K562 (cell line): Measurements from ENCODE around the gene OR7G1. TPM values are rescaled to one million over a fixed set of nuclear protein-coding genes. Genes with fewer than 3 reads are reported as not detected.

ENCODE experiments used
- ATAC-seq: fragments of 200-7000 bp; cut with Tn5 transposase; 3 replicates; pipeline ENCODE4 v1.9.1; 2020; ENCODE audit warnings: moderate library complexity
- BruUV-seq: library from RNA; stranded (reverse); fragments of 400-500 nt; replicated peaks from 2 replicates; lab custom pipeline; 2021; lab: Mats Ljungman, UMichigan
- CTCF ChIA-PET: fragments of 300-600 bp; formaldehyde crosslinking; extraction: SDS; loops from one replicate; lab custom pipeline; 2021; ENCODE audit warnings: low intra/inter-chr PET ratio; lab: Yijun Ruan, JAX
- POLR2A ChIA-PET: fragments of 300-600, 350-650 bp; sonication (Branson Sonifier 250); formaldehyde crosslinking; extraction: SDS; loops from one replicate; lab custom pipeline; 2021; ENCODE audit warnings: antibody characterized with exemption, inconsistent platforms; lab: Yijun Ruan, JAX
- DNase-seq, 4 experiments: peaks; one replicate each; pipeline versions ENCODE4 v3.0.0 to v3.0.0-alpha.2; 2011 to 2018; ENCODE audit warnings: low spot score in 3 of 4, mixed read lengths in 3 of 4; ENCODE audit errors: extremely low read depth in 1 of 4
- FAIRE-seq: peaks from 2 replicates; lab custom pipeline; 2011; peaks lifted over from hg19 to GRCh38; lab: Jason Lieb, UNC
- H2AFZ ChIP-seq: 2 replicates; pipeline ENCODE4 v1.6.0; 2011; ENCODE audit warnings: low read depth, low read length, control low read depth, inconsistent platforms
- H3K27ac ChIP-seq: fragments of 200-600 bp; 3 replicates; pipeline ENCODE4 v1.8.0; 2011; ENCODE audit warnings: low read depth, mild to moderate bottlenecking, control low read depth, inconsistent platforms, low read length, moderate library complexity, mixed read lengths; ENCODE audit errors: extremely low read depth
- H3K27me3 ChIP-seq, 2 experiments: fragments of 300-600 bp in 1 of 2; 2 replicates in 1 of 2; 3 replicates in 1 of 2; pipeline versions ENCODE4 v1.6.0 to v1.8.0; 2011; ENCODE audit warnings: inconsistent platforms in 2 of 2, low read length in 2 of 2, mild to moderate bottlenecking in 1 of 2, mixed read lengths in 1 of 2, moderate library complexity in 1 of 2; ENCODE audit not compliant: control insufficient read depth in 2 of 2, insufficient read depth in 2 of 2
- H3K36me3 ChIP-seq: fragments of 300-600 bp; 3 replicates; pipeline ENCODE4 v1.8.0; 2011; ENCODE audit warnings: mild to moderate bottlenecking, low read length, inconsistent platforms; ENCODE audit not compliant: control insufficient read depth, insufficient read depth
- H3K4me1 ChIP-seq, 2 experiments: fragments of 200-600 bp in 1 of 2; replicated peaks in 1 of 2; 2 replicates in 1 of 2; 3 replicates in 1 of 2; pipeline versions ENCODE4 v1.5.1 to v1.8.0; 2011; ENCODE audit warnings: inconsistent platforms in 2 of 2, low read length in 2 of 2, mild to moderate bottlenecking in 1 of 2, mixed read lengths in 1 of 2, moderate library complexity in 1 of 2; ENCODE audit not compliant: control insufficient read depth in 2 of 2, insufficient read depth in 2 of 2
- H3K4me2 ChIP-seq: 2 replicates; pipeline ENCODE4 v1.6.1; 2011; ENCODE audit warnings: low read length, control low read depth, inconsistent platforms, mixed read lengths; ENCODE audit not compliant: insufficient read depth
- H3K4me3 ChIP-seq: fragments of 200-600 bp; sonication (generic), shearing (Covaris generic); 2 replicates; pipeline ENCODE4 v1.5.1; 2016; ENCODE audit warnings: control low read depth, inconsistent platforms
- H3K79me2 ChIP-seq: fragments of 200-600 bp; 3 replicates; pipeline ENCODE4 v1.8.0; 2011; ENCODE audit warnings: low read length, inconsistent platforms; ENCODE audit not compliant: control insufficient read depth, insufficient read depth
- H3K9ac ChIP-seq, 2 experiments: 2 replicates each; pipeline versions ENCODE4 v1.6.0 to v1.6.1; 2011; ENCODE audit warnings: low read depth in 2 of 2, low read length in 2 of 2, control low read depth in 1 of 2, inconsistent platforms in 1 of 2, mild to moderate bottlenecking in 1 of 2, mixed read lengths in 1 of 2; ENCODE audit not compliant: insufficient read depth in 1 of 2
- H3K9me1 ChIP-seq: one replicate; pipeline ENCODE4 v1.6.0; 2011; ENCODE audit warnings: inconsistent platforms, mild to moderate bottlenecking, low read length, moderate library complexity; ENCODE audit not compliant: control insufficient read depth, insufficient read depth
- H3K9me3 ChIP-seq: replicated peaks from 2 replicates; pipeline ENCODE4 v1.5.1; 2011; ENCODE audit warnings: low read depth, low read length, inconsistent platforms; ENCODE audit not compliant: control insufficient read depth, insufficient read depth
- H4K20me1 ChIP-seq: replicated peaks from 2 replicates; pipeline ENCODE4 v1.6.1; 2011; ENCODE audit warnings: low read length, inconsistent platforms, mixed read lengths; ENCODE audit not compliant: control insufficient read depth, insufficient read depth
- AFF4 ChIP-seq: sonication (generic); formaldehyde crosslinking; IDR thresholded peaks from 2 replicates; pipeline ENCODE4 v1.8.0; 2023; ENCODE audit warnings: mild to moderate bottlenecking, missing genetic modification reagents
- ATF7 ChIP-seq: fragments of 450-650 bp; IDR thresholded peaks from 2 replicates; pipeline ENCODE4 v1.7.1; 2014; ENCODE audit warnings: mild to moderate bottlenecking, moderate library complexity
- CAMTA2 ChIP-seq: fragments of 250-450 bp; sonication (Bioruptor Pico); conservative IDR thresholded peaks from 2 replicates; pipeline ENCODE4 v1.5.1; 2022
- DIDO1 ChIP-seq: fragments of 450-650 bp; IDR thresholded peaks from 2 replicates; pipeline ENCODE4 v1.6.1; 2016; ENCODE audit warnings: low read depth, missing biosample characterization, missing genetic modification characterization
- ETS2 ChIP-seq: IDR thresholded peaks from 2 replicates; pipeline ENCODE4 v1.6.1; 2016; ENCODE audit warnings: borderline replicate concordance, missing genetic modification characterization, mild to moderate bottlenecking, moderate library complexity, missing compliant biosample characterization; ENCODE audit not compliant: poor library complexity, severe bottlenecking
- HES1 ChIP-seq: fragments of 450-650 bp; IDR thresholded peaks from 2 replicates; pipeline ENCODE4 v1.6.1; 2016; ENCODE audit warnings: low read depth, mild to moderate bottlenecking, moderate library complexity
- NFYB ChIP-seq: IDR thresholded peaks from 2 replicates; pipeline ENCODE4 v1.6.1; 2011; ENCODE audit warnings: mild to moderate bottlenecking, moderate library complexity; ENCODE audit not compliant: insufficient read length; ENCODE audit errors: extremely low read depth
- NR1H2 ChIP-seq: sonication (generic); formaldehyde crosslinking; IDR thresholded peaks from 2 replicates; pipeline ENCODE4 v1.4.0; 2020; ENCODE audit warnings: mild to moderate bottlenecking, missing genetic modification reagents
- PRPF4 ChIP-seq: fragments of 200-400 bp; formaldehyde crosslinking; IDR thresholded peaks from one replicate; pipeline ENCODE4 v1.6.1; 2017; ENCODE audit warnings: low read length, low read depth, mild to moderate bottlenecking; ENCODE audit not compliant: insufficient read depth, poor library complexity, severe bottlenecking
- WGBS: fragments of 100-300 bp; shearing (Covaris generic); methylation state at CpG from one replicate; pipeline ENCODE4 v1.1.6; 2016; ENCODE audit warnings: low coverage, mixed read lengths; ENCODE audit not compliant: insufficient coverage; ENCODE audit errors: missing lambda C conversion rate; 5-methylcytosine and 5-hydroxymethylcytosine counted together
- in situ Hi-C: fragments of 300-500 bp; cut with MboI; formaldehyde crosslinking; loops from 4 replicates; pipeline ENCODE4 v1.15.0; 2018; ENCODE audit warnings: inconsistent platforms, mixed read lengths
- intact Hi-C: fragments of 100-400 bp; cut with micrococcal nuclease; formaldehyde crosslinking; loops from 2 replicates; pipeline ENCODE4 v1.14.2; 2022
- polyA plus RNA-seq, 8 experiments: library from polyadenylated mRNA; depleted of rRNA in 4 of 8; stranded (reverse) in 5 of 8; unstranded in 3 of 8; fragments of >200 nt; fragmentation: Nextera tagmentation in 2 of 8; fragmentation: Illumina TruSeq in 1 of 8; extraction: Ambion mirVana in 2 of 8; extraction: Trizol in 1 of 8; gene quantifications; 2 replicates each; pipeline versions ENCODE4 v1.2.1 to v1.2.3, GENCODE V29; 2011 to 2014; ENCODE audit warnings: inconsistent platforms in 1 of 8, missing spikeins in 1 of 8
- total RNA-seq, 7 experiments: library from RNA; depleted of rRNA in 6 of 7; stranded (reverse); fragments of >200 nt in 6 of 7; fragmentation: Illumina TruSeq in 2 of 7; extraction: Trizol in 2 of 7; gene quantifications; 2 replicates each; pipeline versions ENCODE4 v1.2.1 to v1.2.3, GENCODE V29; 2011 to 2021; ENCODE audit warnings: low replicate concordance in 1 of 7
- TF ChIP-seq, protein P1 (sequence below): fragments of 250-450 bp; sonication (Bioruptor Pico); IDR thresholded peaks from 2 replicates; pipeline ENCODE4 v1.5.0; 2021; ENCODE audit warnings: mild to moderate bottlenecking, moderate library complexity
- TF ChIP-seq, protein P2 (sequence below): fragments of 250-450 bp; sonication (Bioruptor Pico); IDR thresholded peaks from 2 replicates; pipeline ENCODE4 v1.4.0; 2020; ENCODE audit warnings: mild to moderate bottlenecking, moderate library complexity
- TF ChIP-seq, protein P3 (sequence below): sonication (generic); formaldehyde crosslinking; IDR thresholded peaks from 2 replicates; pipeline ENCODE4 v1.8.0; 2022; ENCODE audit warnings: missing genetic modification reagents, mild to moderate bottlenecking, moderate library complexity, borderline replicate concordance

Gene OR7G1
- total and polyA plus RNA-seq, 9 of the 15 experiments (the other 6 are each of a cell fraction or from before 2014, with no cell fraction given): not detected

DNA sequence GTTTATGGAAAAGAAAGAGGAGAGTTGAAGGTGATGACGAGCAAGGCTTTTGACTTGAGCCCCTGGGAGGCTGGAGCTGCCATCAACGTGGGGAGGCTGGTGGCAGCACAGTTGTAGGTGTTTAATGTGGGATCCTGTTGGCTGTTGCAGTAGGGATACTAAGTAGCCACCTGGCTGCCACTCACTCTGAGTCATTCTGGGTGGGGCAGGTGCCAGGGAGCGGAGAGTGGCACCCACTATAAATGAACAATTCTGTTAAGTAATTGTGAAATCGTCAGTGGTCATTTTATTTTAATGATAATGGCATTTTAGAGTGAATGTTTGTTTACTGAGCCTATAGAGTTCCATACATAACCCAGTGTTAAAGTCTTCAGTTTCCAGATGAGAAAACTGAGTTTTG, 34.4 kb upstream of the OR7G1 start:
- Histone ChIP-seq H3K4me2 (no peak overlapping the region), H3K79me2 (peaks cover 97% of the 10 kb centered on the region), H3K9me1 (no peaks in the 10 kb centered on the region), H4K20me1 (no peaks in the 10 kb centered on the region), H3K9me3 (peaks cover 21% of the 10 kb centered on the region), H3K4me1 (no peaks in the 10 kb centered on the region), H3K36me3 (peaks cover 59% of the 10 kb centered on the region), H2AFZ (no peak overlapping the region), H3K27me3 (no peaks in the 10 kb centered on the region), H3K9ac (no peak overlapping the region), H3K27ac (no peak overlapping the region), H3K4me3 (no peak overlapping the region)
- 89% methylated on average over 4 of the region's 4 CpGs for WGBS
- DNase-seq (no peak), ATAC-seq (no peak), FAIRE-seq (no peak)
- intact Hi-C loops (no loop called here), in situ Hi-C loops (no loop called here)
- POLR2A ChIA-PET: no interaction called here
- CTCF ChIA-PET: no interaction called here
- BruUV-seq: no TSS peak
- TF ChIP-seq NFYB (no peak), AFF4 (CRISPR knock-in tag) (no peak), HES1 (no peak), NR1H2 (CRISPR knock-in tag) (no peak), ETS2 (tag) (no peak), CAMTA2 (no peak), ATF7 (no peak), DIDO1 (tag) (no peak), PRPF4 (no peak)
- TF ChIP-seq, protein P1, sequence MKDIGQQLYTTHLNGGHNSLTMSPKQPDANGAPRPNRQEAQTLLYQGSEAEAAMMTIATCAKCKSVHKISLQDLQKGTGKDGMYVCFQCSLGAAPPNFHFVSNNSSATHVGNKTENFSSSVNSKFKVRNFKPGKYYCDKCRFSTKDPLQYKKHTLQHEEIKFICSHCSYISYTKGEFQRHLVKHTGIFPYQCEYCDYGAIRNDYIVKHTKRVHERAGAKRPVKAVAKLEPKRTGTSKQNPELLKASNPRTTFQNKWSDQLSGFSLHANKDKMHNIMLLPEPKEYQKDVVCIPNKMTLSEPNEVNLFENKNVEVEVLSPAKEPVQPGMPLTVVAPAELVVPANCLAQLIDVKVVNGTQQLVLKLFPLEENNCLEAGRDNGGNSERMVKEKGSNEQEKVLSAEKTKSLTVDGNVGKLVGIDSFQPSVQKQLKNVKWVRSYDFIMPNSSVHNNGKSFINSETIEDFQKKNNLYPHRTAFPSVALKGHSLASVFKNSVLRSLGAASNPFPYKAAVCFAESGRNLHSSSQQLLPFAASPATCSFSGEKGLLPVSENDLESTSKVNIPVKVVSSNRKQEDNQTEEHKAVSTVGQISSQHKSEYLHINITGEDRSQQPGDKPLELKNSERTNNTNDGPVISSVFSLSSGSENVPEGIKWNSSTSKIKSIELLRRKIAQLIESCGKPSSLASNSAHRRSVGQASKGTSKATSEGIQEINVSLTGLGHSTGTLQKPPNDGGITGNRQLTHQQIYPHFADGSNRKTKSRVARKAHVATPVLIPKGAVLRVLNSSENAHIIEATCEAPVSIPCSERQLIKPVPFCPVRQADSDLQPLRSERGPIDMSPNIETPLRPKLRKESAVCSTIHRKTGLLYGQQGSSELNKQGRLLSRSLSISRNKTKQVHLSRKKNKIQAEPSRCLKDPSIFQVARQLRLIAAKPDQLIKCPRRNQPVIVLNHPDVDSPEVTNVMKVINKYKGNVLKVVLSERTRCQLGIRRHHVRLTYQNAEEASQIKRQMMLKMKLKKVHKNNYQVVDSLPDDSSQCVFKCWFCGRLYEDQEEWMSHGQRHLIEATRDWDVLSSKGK (CRISPR knock-in tag): no peak
- TF ChIP-seq, protein P2, sequence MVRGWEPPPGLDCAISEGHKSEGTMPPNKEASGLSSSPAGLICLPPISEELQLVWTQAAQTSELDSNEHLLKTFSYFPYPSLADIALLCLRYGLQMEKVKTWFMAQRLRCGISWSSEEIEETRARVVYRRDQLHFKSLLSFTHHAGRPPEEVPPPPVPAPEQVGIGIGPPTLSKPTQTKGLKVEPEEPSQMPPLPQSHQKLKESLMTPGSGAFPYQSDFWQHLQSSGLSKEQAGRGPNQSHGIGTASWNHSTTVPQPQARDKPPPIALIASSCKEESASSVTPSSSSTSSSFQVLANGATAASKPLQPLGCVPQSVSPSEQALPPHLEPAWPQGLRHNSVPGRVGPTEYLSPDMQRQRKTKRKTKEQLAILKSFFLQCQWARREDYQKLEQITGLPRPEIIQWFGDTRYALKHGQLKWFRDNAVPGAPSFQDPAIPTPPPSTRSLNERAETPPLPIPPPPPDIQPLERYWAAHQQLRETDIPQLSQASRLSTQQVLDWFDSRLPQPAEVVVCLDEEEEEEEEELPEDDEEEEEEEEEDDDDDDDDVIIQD: no peak
- TF ChIP-seq, protein P3, sequence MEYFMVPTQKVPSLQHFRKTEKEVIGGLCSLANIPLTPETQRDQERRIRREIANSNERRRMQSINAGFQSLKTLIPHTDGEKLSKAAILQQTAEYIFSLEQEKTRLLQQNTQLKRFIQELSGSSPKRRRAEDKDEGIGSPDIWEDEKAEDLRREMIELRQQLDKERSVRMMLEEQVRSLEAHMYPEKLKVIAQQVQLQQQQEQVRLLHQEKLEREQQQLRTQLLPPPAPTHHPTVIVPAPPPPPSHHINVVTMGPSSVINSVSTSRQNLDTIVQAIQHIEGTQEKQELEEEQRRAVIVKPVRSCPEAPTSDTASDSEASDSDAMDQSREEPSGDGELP (CRISPR knock-in tag): no peak
